ENCODE results near the gene TEX29. TPM values are rescaled to one million over a fixed set of nuclear protein-coding genes. Genes with fewer than 3 reads are reported as not detected.
A peak's percentile ranks its signal among the peaks of the same experiment; 100 is the strongest.

The TEX29 gene
- total RNA-seq, 6 experiments from 2014 or later = 0.42 TPM; not detected in 5

GRCh38 chr13:111337741-111338140 lies 17.3 kb downstream of the TEX29 start:
- Histone ChIP-seq H3K27me3 (no peaks in the 10 kb centered on the region), H3K4me3 (no peak overlapping the region), H3K36me3 (no peaks in the 10 kb centered on the region), H3K4me1 (no peaks in the 10 kb centered on the region), H3K27ac (no peak overlapping the region), H3K9me3 (no peaks in the 10 kb centered on the region)
- 95% methylated on average over 6 of the region's 9 CpGs for WGBS (ENCODE audit: insufficient coverage, low coverage, low lambda C conversion rate, missing lambda C conversion rate)
- TF ChIP-seq POLR2A (IDR thresholded peaks at IDR 0.05) = no peak
- TF ChIP-seq CTCF (IDR thresholded peaks at IDR 0.05) = no peak
- intact Hi-C loops (cut with DNase I) = no loop called here
- DNase-seq (no peak), ATAC-seq (no peak)

GRCh38 chr13:111338841-111339240 lies 18.4 kb downstream of the TEX29 start:
- no peak for TF ChIP-seq POLR2A (IDR thresholded peaks at IDR 0.05)
- TF ChIP-seq CTCF (IDR thresholded peaks at IDR 0.05) = no peak
- intact Hi-C loops (cut with DNase I) = no loop called here
- ATAC-seq (no peak), DNase-seq (no peak)
- WGBS (ENCODE audit: insufficient coverage, low coverage, low lambda C conversion rate, missing lambda C conversion rate) = 85% methylated on average over 2 of the region's 11 CpGs
- Histone ChIP-seq H3K27me3 (no peaks in the 10 kb centered on the region), H3K9me3 (no peaks in the 10 kb centered on the region), H3K36me3 (no peaks in the 10 kb centered on the region), H3K4me3 (no peak overlapping the region), H3K4me1 (no peaks in the 10 kb centered on the region), H3K27ac (no peak overlapping the region)

GRCh38 chr13:111339366-111340143 lies 19.1 kb downstream of the TEX29 start:
- H3K27me3 ChIP-seq = no peaks in the 10 kb centered on the region
- DNase-seq (no peak), ATAC-seq (peak in 1 of 4 donors; percentile 24)
- intact Hi-C loops (cut with DNase I) = no loop called here
- 83% methylated on average over 6 of the region's 29 CpGs for WGBS (ENCODE audit: insufficient coverage, low coverage, low lambda C conversion rate, missing lambda C conversion rate)
- no peaks in the 10 kb centered on the region for H3K4me1 ChIP-seq
- no peak overlapping the region for H3K4me3 ChIP-seq
- H3K9me3 ChIP-seq = no peaks in the 10 kb centered on the region
- no peak overlapping the region for H3K27ac ChIP-seq
- no peaks in the 10 kb centered on the region for H3K36me3 ChIP-seq
- TF ChIP-seq CTCF (IDR thresholded peaks at IDR 0.05) (no peak), POLR2A (IDR thresholded peaks at IDR 0.05) (no peak)

GRCh38 chr13:111341886-111342285 lies 21.4 kb downstream of the TEX29 start:
- no peak for TF ChIP-seq POLR2A (IDR thresholded peaks at IDR 0.05)
- no peak for TF ChIP-seq CTCF (IDR thresholded peaks at IDR 0.05)
- Histone ChIP-seq H3K4me1 (no peaks in the 10 kb centered on the region), H3K36me3 (no peaks in the 10 kb centered on the region), H3K27ac (no peak overlapping the region), H3K27me3 (no peaks in the 10 kb centered on the region), H3K9me3 (no peaks in the 10 kb centered on the region), H3K4me3 (no peak overlapping the region)
- intact Hi-C loops (cut with DNase I) = no loop called here
- no peak for ATAC-seq
- no peak for DNase-seq
- WGBS (ENCODE audit: insufficient coverage, low coverage, low lambda C conversion rate, missing lambda C conversion rate) = 90% methylated on average over 4 of the region's 5 CpGs
